Smooth muscle cell (in vitro differentiated cells): ENCODE results near the gene AIFM3. TPM values are rescaled to one million over a fixed set of nuclear protein-coding genes. Genes with fewer than 3 reads are reported as not detected.
"Not testable (repeated sequence)": the region's sequence is repeated elsewhere in the genome, so short reads cannot be mapped to it uniquely, and the experiment has no call there.

Experiments
- DNase-seq: peaks from one replicate; lab custom pipeline; 2025; ENCODE audit not compliant: unreplicated experiment; lab: John Stamatoyannopoulos, UW
- H2AFZ ChIP-seq: fragments of 200-600 bp; sonication (generic); 2 replicates; pipeline ENCODE4 v1.6.0; 2016; ENCODE audit warnings: antibody characterized with exemption, low read depth, mild to moderate bottlenecking
- H3F3A ChIP-seq: fragments of 200-600 bp; sonication (generic); 2 replicates; pipeline ENCODE4 v1.6.0; 2017; ENCODE audit warnings: antibody characterized with exemption, low read depth
- H3K27ac ChIP-seq: fragments of 200-600 bp; sonication (generic); 2 replicates; pipeline ENCODE4 v1.5.1; 2016; ENCODE audit warnings: low read depth, mild to moderate bottlenecking
- H3K27me3 ChIP-seq: fragments of 200-600 bp; sonication (generic); 2 replicates; pipeline ENCODE4 v1.6.1; 2016; ENCODE audit warnings: low read depth, mild to moderate bottlenecking
- H3K36me3 ChIP-seq: fragments of 200-600 bp; sonication (generic); 2 replicates; pipeline ENCODE4 v1.5.1; 2016; ENCODE audit warnings: low read depth
- H3K4me1 ChIP-seq: fragments of 200-600 bp; sonication (generic); 2 replicates; pipeline ENCODE4 v1.5.1; 2016; ENCODE audit warnings: low read depth
- H3K4me2 ChIP-seq: fragments of 200-600 bp; sonication (generic); 2 replicates; pipeline ENCODE4 v1.6.0; 2016; ENCODE audit warnings: mild to moderate bottlenecking
- H3K4me3 ChIP-seq: fragments of 200-600 bp; sonication (generic); 2 replicates; pipeline ENCODE4 v1.5.1; 2016; ENCODE audit warnings: mild to moderate bottlenecking
- H3K79me2 ChIP-seq: fragments of 200-600 bp; sonication (generic); 2 replicates; pipeline ENCODE4 v1.6.0; 2016; ENCODE audit warnings: low read depth, mild to moderate bottlenecking
- H3K9ac ChIP-seq: fragments of 200-600 bp; sonication (generic); 2 replicates; pipeline ENCODE4 v1.6.0; 2016; ENCODE audit warnings: low read depth
- H3K9me3 ChIP-seq: fragments of 200-600 bp; sonication (generic); replicated peaks from 2 replicates; pipeline ENCODE4 v1.5.1; 2016; ENCODE audit warnings: low read depth
- H4K20me1 ChIP-seq: fragments of 200-600 bp; sonication (generic); 2 replicates; pipeline ENCODE4 v1.6.0; 2016; ENCODE audit warnings: low read depth
- CTCF ChIP-seq: fragments of 200-600 bp; sonication (generic); IDR thresholded peaks from 2 replicates; pipeline ENCODE4 v1.5.1; 2017; ENCODE audit warnings: borderline replicate concordance, mild to moderate bottlenecking, antibody characterized with exemption; ENCODE audit not compliant: insufficient read depth, poor library complexity, severe bottlenecking
- WGBS: methylation state at CpG from one replicate; pipeline ENCODE4 v1.1.7; 2016; ENCODE audit warnings: low lambda C conversion rate; 5-methylcytosine and 5-hydroxymethylcytosine counted together
- polyA plus RNA-seq: library from polyadenylated mRNA; unstranded; fragments of >200 nt; fragmentation: Nextera tagmentation; extraction: Ambion mirVana; gene quantifications from 2 replicates; pipeline ENCODE4 v1.2.1, GENCODE V29; 2016
- total RNA-seq: library from RNA; depleted of rRNA; stranded (reverse); fragments of >200 nt; gene quantifications from 2 replicates; pipeline ENCODE4 v1.2.3, GENCODE V29; 2014

Gene AIFM3
- total and polyA plus RNA-seq, 2 experiments from 2014 or later = 0.85 TPM; not detected in 1

GRCh38 chr22:20928573-20928967 is 38.5 kb upstream of the AIFM3 start:
- Histone ChIP-seq H3K4me1 (peaks cover 12% of the 10 kb centered on the region), H3F3A (no peaks in the 10 kb centered on the region), H3K36me3 (no peaks in the 10 kb centered on the region), H3K4me2 (no peak overlapping the region), H4K20me1 (peaks cover 100% of the 10 kb centered on the region), H2AFZ (no peak overlapping the region), H3K9ac (no peak overlapping the region), H3K9me3 (no peaks in the 10 kb centered on the region), H3K4me3 (no peak overlapping the region), H3K27me3 (no peaks in the 10 kb centered on the region), H3K79me2 (peaks cover 100% of the 10 kb centered on the region), H3K27ac (no peak overlapping the region)
- WGBS = 95% methylated on average over 4 of the region's 4 CpGs
- no peak for DNase-seq
- no peak for TF ChIP-seq CTCF

- H3K9me3 ChIP-seq = no peaks in the 10 kb centered on the region
- peaks cover 12% of the 10 kb centered on the region for H3K4me1 ChIP-seq
- H3K9ac ChIP-seq = no peak overlapping the region
- H3K27me3 ChIP-seq = no peaks in the 10 kb centered on the region
- peaks cover 100% of the 10 kb centered on the region for H3K79me2 ChIP-seq
- H3F3A ChIP-seq = no peaks in the 10 kb centered on the region
- DNase-seq = no peak
- H2AFZ ChIP-seq = no peak overlapping the region
- no peak overlapping the region for H3K27ac ChIP-seq
- no peak overlapping the region for H3K4me2 ChIP-seq
- TF ChIP-seq CTCF = no peak
- H4K20me1 ChIP-seq = peaks cover 100% of the 10 kb centered on the region
- 100% methylated on average over 1 of the region's 1 CpG for WGBS
- no peaks in the 10 kb centered on the region for H3K36me3 ChIP-seq
- H3K4me3 ChIP-seq = no peak overlapping the region
Observed at GRCh38 chr22:20930004-20930403, 37.1 kb upstream of the AIFM3 start.

- peaks cover 100% of the 10 kb centered on the region for H4K20me1 ChIP-seq
- not testable (repeated sequence) for H3K4me3 ChIP-seq, H3K27me3 ChIP-seq, H3K9ac ChIP-seq, H3F3A ChIP-seq, H3K36me3 ChIP-seq, H2AFZ ChIP-seq, H3K27ac ChIP-seq, H3K4me2 ChIP-seq, H3K4me1 ChIP-seq, DNase-seq, H3K9me3 ChIP-seq
- over 99% methylated on average over 12 of the region's 12 CpGs for WGBS
- H3K79me2 ChIP-seq = peaks cover 100% of the 10 kb centered on the region
Observed at GRCh38 chr22:20930435-20930834, 36.6 kb upstream of the AIFM3 start.

GRCh38 chr22:20931126-20931654 is 35.9 kb upstream of the AIFM3 start:
- TF ChIP-seq CTCF = no peak
- no peak for DNase-seq
- peaks cover 100% of the 10 kb centered on the region for H4K20me1 ChIP-seq
- WGBS = 94% methylated on average over 4 of the region's 4 CpGs
- H3K4me2 ChIP-seq = no peak overlapping the region
- H3K9ac ChIP-seq = no peak overlapping the region
- no peaks in the 10 kb centered on the region for H3K36me3 ChIP-seq
- peaks cover 100% of the 10 kb centered on the region for H3K79me2 ChIP-seq
- no peaks in the 10 kb centered on the region for H3K9me3 ChIP-seq
- H3K4me1 ChIP-seq = peaks cover 2% of the 10 kb centered on the region
- H2AFZ ChIP-seq = no peak overlapping the region
- no peaks in the 10 kb centered on the region for H3K27me3 ChIP-seq
- H3K27ac ChIP-seq = no peak overlapping the region
- H3F3A ChIP-seq = no peaks in the 10 kb centered on the region
- no peak overlapping the region for H3K4me3 ChIP-seq
